Coronary artery (tissue), 2 donors: ENCODE measurements around the gene PPRC1.
A peak's percentile ranks its signal among the peaks of the same experiment; 100 is the strongest.

Experiments used
- DNase-seq: peaks from one replicate; pipeline ENCODE4 v3.0.0-alpha.2; 2017; ENCODE audit warnings: low spot score
- H3K27ac ChIP-seq, 2 donors: fragments of 200-600 bp; sonication (generic); one replicate each; pipeline ENCODE4 v1.5.1; 2016 to 2019
- H3K4me3 ChIP-seq: fragments of 200-600 bp; sonication (generic); 2 replicates; pipeline ENCODE4 v1.5.1; 2016; ENCODE audit warnings: mild to moderate bottlenecking, moderate library complexity
- TF ChIP-seq, protein P1 (sequence below): fragments of 200-600 bp; sonication (generic); IDR thresholded peaks from one replicate; pipeline ENCODE4 v1.5.1; 2019; ENCODE audit warnings: antibody characterized with exemption

Gene PPRC1

GRCh38 chr10:102113956-102114857, 18.6 kb upstream of the PPRC1 start:
- TF ChIP-seq, protein P1, sequence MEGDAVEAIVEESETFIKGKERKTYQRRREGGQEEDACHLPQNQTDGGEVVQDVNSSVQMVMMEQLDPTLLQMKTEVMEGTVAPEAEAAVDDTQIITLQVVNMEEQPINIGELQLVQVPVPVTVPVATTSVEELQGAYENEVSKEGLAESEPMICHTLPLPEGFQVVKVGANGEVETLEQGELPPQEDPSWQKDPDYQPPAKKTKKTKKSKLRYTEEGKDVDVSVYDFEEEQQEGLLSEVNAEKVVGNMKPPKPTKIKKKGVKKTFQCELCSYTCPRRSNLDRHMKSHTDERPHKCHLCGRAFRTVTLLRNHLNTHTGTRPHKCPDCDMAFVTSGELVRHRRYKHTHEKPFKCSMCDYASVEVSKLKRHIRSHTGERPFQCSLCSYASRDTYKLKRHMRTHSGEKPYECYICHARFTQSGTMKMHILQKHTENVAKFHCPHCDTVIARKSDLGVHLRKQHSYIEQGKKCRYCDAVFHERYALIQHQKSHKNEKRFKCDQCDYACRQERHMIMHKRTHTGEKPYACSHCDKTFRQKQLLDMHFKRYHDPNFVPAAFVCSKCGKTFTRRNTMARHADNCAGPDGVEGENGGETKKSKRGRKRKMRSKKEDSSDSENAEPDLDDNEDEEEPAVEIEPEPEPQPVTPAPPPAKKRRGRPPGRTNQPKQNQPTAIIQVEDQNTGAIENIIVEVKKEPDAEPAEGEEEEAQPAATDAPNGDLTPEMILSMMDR: no peak
- DNase-seq: no peak

DNA sequence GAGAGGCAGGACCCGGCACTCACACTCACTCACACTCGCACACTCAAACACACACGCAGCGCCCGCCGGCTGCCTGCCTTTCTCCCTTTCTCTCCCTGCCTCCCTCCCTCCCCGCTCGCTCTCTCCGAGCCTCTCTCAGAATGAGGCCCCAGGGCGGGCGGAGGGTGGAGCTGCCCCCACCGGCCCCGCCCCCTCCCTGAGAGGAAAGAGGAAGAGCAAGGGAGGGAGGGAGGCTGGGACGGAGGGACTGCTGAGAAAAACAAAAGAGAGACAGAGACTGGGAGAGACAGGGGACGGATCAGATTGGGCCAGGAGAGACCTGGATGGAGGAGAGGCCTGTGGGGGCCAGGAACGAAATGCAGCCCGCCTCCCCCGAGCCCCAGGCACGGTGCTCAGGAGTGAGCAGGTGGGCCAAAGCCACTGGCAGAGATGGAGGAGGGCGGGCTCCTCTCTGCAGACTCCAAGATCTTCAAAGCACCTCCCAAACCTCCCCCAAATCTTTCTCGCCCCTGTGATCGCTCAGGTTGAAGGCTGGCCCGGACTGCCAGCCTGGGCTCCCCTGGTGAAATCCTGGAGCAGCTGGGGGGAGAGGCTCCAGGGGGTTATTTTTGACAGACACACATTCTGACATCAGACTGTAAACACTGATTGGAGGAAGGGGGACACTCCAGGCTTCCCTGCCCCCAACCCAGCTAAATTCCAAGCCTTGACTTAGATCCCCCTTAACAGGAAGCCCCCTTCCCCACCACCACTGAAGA, 17.8 kb upstream of the PPRC1 start:
- Histone ChIP-seq H3K27ac (peak overlapping the region; percentile 76 to 87), H3K4me3 (peak overlapping the region; percentile 84)
- peak; percentile 89 for DNase-seq
- TF ChIP-seq, protein P1: no peak

More at GRCh38 chr10:102113956-102114857, 18.6 kb upstream of the PPRC1 start:
- H3K4me3 ChIP-seq: peak overlapping the region; percentile 84
- H3K27ac ChIP-seq: peak overlapping the region; percentile 76 to 87

DNA sequence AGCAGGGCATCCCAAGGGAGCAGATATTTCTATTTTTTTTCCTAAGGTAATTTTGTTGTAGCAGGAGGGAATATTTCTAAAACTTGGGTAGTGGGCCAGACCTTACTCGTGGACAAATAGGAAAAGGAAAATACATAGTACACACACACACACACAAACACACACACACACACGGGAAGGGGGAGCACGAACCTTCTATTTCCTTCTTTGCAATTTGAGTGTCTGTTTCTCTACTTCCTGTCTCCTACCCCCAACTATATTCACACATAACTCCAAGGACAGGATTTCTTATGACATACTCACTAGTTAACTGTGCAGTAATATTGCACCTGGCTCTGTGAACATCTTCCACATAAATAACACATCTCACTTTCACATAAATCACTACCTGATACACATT, 17.1 kb upstream of the PPRC1 start:
- DNase-seq: no peak
- Histone ChIP-seq H3K27ac (peak overlapping the region in 1 of 2 donors; percentile 100), H3K4me3 (peak overlapping the region; percentile 84)
- TF ChIP-seq, protein P1: no peak

- Histone ChIP-seq H3K4me3 (peak overlapping the region; percentile 96), H3K27ac (peak overlapping the region; percentile 99 to 100)
- TF ChIP-seq, protein P1: no peak
- no peak for DNase-seq
These were observed 16.2 kb upstream of the PPRC1 start for GRCh38 chr10:102116656-102117055.

DNA sequence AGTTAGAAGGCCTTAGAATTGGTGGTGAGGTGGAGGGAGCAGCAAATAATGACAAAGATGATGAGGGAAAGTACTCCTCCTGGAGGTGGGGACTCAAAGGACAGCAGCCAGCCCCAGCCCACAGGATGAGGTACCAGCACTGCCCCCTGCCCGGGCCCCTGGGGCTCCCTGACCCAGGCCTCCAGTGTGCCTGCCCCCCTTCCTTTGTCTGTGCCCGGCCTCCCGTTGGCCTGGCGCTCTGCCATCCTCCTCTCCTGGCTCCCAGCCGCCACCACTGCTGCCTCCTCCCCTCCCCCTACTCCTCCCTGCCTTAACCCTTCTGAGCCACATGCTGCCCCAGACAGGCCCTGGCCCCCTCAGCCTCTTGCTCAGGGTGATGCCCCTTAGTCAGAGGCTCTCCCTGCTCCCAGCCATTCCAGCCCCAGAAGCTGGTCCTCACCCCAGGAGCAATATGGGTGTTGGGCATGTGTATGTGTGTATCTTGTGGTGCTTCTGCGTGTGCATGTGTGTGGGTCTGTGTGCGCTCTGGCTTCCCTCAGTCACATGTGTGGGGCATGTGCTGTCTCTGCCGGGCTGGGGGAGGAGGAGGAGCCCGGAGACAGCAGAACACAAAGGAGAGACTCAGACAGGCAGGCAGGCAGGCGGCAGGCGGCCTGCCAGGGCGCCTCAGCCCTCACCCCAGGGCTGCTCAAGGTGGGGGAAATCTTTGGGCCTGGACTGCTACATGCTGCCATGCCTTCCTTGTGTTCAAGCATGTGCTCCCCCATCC, 15.3 kb upstream of the PPRC1 start:
- Histone ChIP-seq H3K4me3 (peak overlapping the region; percentile 96), H3K27ac (peak overlapping the region; percentile 99 to 100)
- DNase-seq: peak; percentile 84
- TF ChIP-seq, protein P1: no peak

- H3K4me3 ChIP-seq: peak overlapping the region; percentile 96
- TF ChIP-seq, protein P1: no peak
- DNase-seq: no peak
- H3K27ac ChIP-seq: peak overlapping the region; percentile 99 to 100
These were observed 14.0 kb upstream of the PPRC1 start for GRCh38 chr10:102118867-102119266.
